A549 (cell line): ENCODE measurements around the gene TATDN3. TPM values are rescaled to one million over a fixed set of nuclear protein-coding genes. Genes with fewer than 3 reads are reported as not detected.

Experiments
- ATAC-seq, 2 experiments: fragments of 200-7000 bp in 1 of 2; fragments of >200 bp in 1 of 2; cut with Nextera tagmentation in 1 of 2; cut with Tn5 transposase in 1 of 2; 3 replicates each; pipeline versions ENCODE4 v1.8.0 to v1.9.1; 2018 to 2020; ENCODE audit warnings: mild to moderate bottlenecking in 1 of 2, moderate library complexity in 1 of 2
- CTCF ChIA-PET: fragments of 300-600 bp; sonication (Branson Sonifier 250); formaldehyde crosslinking; extraction: SDS; loops from one replicate; lab custom pipeline; 2021; ENCODE audit warnings: antibody characterized with exemption, inconsistent platforms; lab: Yijun Ruan, JAX
- POLR2A ChIA-PET: fragments of 350-600 bp; formaldehyde crosslinking; extraction: SDS; loops from one replicate; lab custom pipeline; 2021; ENCODE audit warnings: antibody characterized with exemption, inconsistent platforms; lab: Yijun Ruan, JAX
- DNase-seq, 2 experiments: peaks; one replicate each; pipeline versions ENCODE4 v3.0.0 to v3.0.0-alpha.2; 2011 to 2016; ENCODE audit warnings: low read depth in 1 of 2, low spot score in 1 of 2
- FAIRE-seq: peaks from 2 replicates; lab custom pipeline; 2011; peaks lifted over from hg19 to GRCh38; lab: Jason Lieb, UNC
- H3K27ac ChIP-seq, 2 experiments: fragments of >200 bp; sonication (Bioruptor Twin); formaldehyde crosslinking; 3 replicates each; pipeline ENCODE4 v1.5.1; 2016 to 2017
- H3K4me1 ChIP-seq: fragments of >200 bp; sonication (Bioruptor Twin); formaldehyde crosslinking; 3 replicates; pipeline ENCODE4 v1.6.1; 2016
- H3K4me2 ChIP-seq: fragments of >200 bp; sonication (Bioruptor Twin); formaldehyde crosslinking; 3 replicates; pipeline ENCODE4 v1.6.1; 2016
- H3K4me3 ChIP-seq: fragments of >200 bp; sonication (Bioruptor Twin); formaldehyde crosslinking; 3 replicates; pipeline ENCODE4 v1.5.1; 2016
- H3K9me3 ChIP-seq: fragments of >200 bp; sonication (Bioruptor Twin); formaldehyde crosslinking; 3 replicates; pipeline ENCODE4 v1.6.1; 2016
- ATOH8 ChIP-seq: fragments of 250-450 bp; sonication (Bioruptor Pico); IDR thresholded peaks from 2 replicates; pipeline ENCODE4 v1.5.0; 2020; ENCODE audit warnings: low read depth, mild to moderate bottlenecking, moderate library complexity
- BCL3 ChIP-seq: fragments of >200 bp; sonication (Bioruptor Twin); formaldehyde crosslinking; IDR thresholded peaks from 3 replicates; pipeline ENCODE4 v1.6.1; 2016
- CBX8 ChIP-seq: fragments of 200-600 bp; sonication (generic); IDR thresholded peaks from 2 replicates; pipeline ENCODE4 v1.6.1; 2016
- CHD2 ChIP-seq: fragments of 150-350 bp; IDR thresholded peaks from 2 replicates; pipeline ENCODE4 v1.6.1; 2014; ENCODE audit warnings: low read length; ENCODE audit not compliant: partially characterized antibody
- EHF ChIP-seq: fragments of 250-450 bp; sonication (Bioruptor Pico); IDR thresholded peaks from 2 replicates; pipeline ENCODE4 v1.5.0; 2020; ENCODE audit warnings: mild to moderate bottlenecking
- ELK1 ChIP-seq: fragments of 150-350 bp; IDR thresholded peaks from 2 replicates; pipeline ENCODE4 v1.6.1; 2014; ENCODE audit warnings: low read depth, mild to moderate bottlenecking, low read length
- FOSL2 ChIP-seq, 2 experiments: fragments of 450-650 bp in 1 of 2; fragments of >200 bp in 1 of 2; sonication (Bioruptor Twin) in 1 of 2; formaldehyde crosslinking; IDR thresholded peaks; 2 replicates each; pipeline versions ENCODE4 v1.5.0 to v1.6.1; 2016 to 2020; ENCODE audit warnings: mild to moderate bottlenecking in 1 of 2, moderate library complexity in 1 of 2
- FOXS1 ChIP-seq: fragments of 250-450 bp; sonication (Bioruptor Pico); IDR thresholded peaks from 2 replicates; pipeline ENCODE4 v1.5.0; 2020; ENCODE audit warnings: mild to moderate bottlenecking, moderate library complexity
- HDAC2 ChIP-seq: fragments of 200-600 bp; sonication (generic); IDR thresholded peaks from 2 replicates; pipeline ENCODE4 v1.6.1; 2016
- HEYL ChIP-seq: fragments of 250-450 bp; sonication (Bioruptor Pico); IDR thresholded peaks from 2 replicates; pipeline ENCODE4 v1.8.0; 2021; ENCODE audit warnings: mild to moderate bottlenecking, moderate library complexity
- HMGXB4 ChIP-seq: fragments of 250-450 bp; sonication (Bioruptor Pico); IDR thresholded peaks from 2 replicates; pipeline ENCODE4 v1.5.0; 2021; ENCODE audit warnings: mild to moderate bottlenecking, moderate library complexity, borderline replicate concordance
- HOXB13 ChIP-seq: fragments of 250-450 bp; sonication (Bioruptor Pico); IDR thresholded peaks from 2 replicates; pipeline ENCODE4 v1.5.0; 2020; ENCODE audit warnings: low read depth, mild to moderate bottlenecking, moderate library complexity
- JUN ChIP-seq, 2 experiments: fragments of >200 bp; sonication (Bioruptor Twin); formaldehyde crosslinking; IDR thresholded peaks; 2 replicates in 1 of 2; 3 replicates in 1 of 2; pipeline ENCODE4 v1.6.1; 2016 to 2017
- MAZ ChIP-seq: fragments of 150-350 bp; IDR thresholded peaks from 2 replicates; pipeline ENCODE4 v1.6.1; 2014; ENCODE audit warnings: antibody characterized with exemption, low read depth, low read length, borderline replicate concordance
- MYC ChIP-seq: IDR thresholded peaks from 2 replicates; pipeline ENCODE4 v1.6.1; 2012; ENCODE audit warnings: mild to moderate bottlenecking, inconsistent platforms, low read length, improper control_type of control experiment, borderline replicate concordance
- NFE2L2 ChIP-seq: fragments of 150-350 bp; conservative IDR thresholded peaks from 2 replicates; pipeline ENCODE4 v1.6.1; 2014; ENCODE audit warnings: low read length
- NR3C1 ChIP-seq: fragments of >200 bp; sonication (Bioruptor Twin); formaldehyde crosslinking; IDR thresholded peaks from 3 replicates; pipeline ENCODE4 v1.6.1; 2017
- PHF8 ChIP-seq: fragments of 200-600 bp; sonication (generic); IDR thresholded peaks from 2 replicates; pipeline ENCODE4 v1.6.1; 2016; ENCODE audit warnings: low read depth, mild to moderate bottlenecking, antibody characterized with exemption, moderate library complexity, borderline replicate concordance
- RAD21 ChIP-seq, 2 experiments: fragments of >200 bp in 1 of 2; sonication (Bioruptor Twin) in 1 of 2; formaldehyde crosslinking in 1 of 2; IDR thresholded peaks in 1 of 2; conservative IDR thresholded peaks in 1 of 2; 2 replicates in 1 of 2; 3 replicates in 1 of 2; pipeline ENCODE4 v1.6.1; 2012 to 2018; ENCODE audit warnings: inconsistent platforms in 1 of 2
- REST ChIP-seq: fragments of 200-600 bp; sonication (generic); IDR thresholded peaks from 2 replicates; pipeline ENCODE4 v1.6.1; 2016; ENCODE audit warnings: antibody characterized with exemption, mild to moderate bottlenecking, moderate library complexity
- ZFP36 ChIP-seq: fragments of 450-650 bp; IDR thresholded peaks from 2 replicates; pipeline ENCODE4 v1.6.1; 2014; ENCODE audit warnings: borderline replicate concordance; ENCODE audit not compliant: partially characterized antibody
- ZNF302 ChIP-seq: fragments of 250-450 bp; sonication (Bioruptor Pico); IDR thresholded peaks from 2 replicates; pipeline ENCODE4 v1.9.0; 2021; ENCODE audit warnings: inconsistent platforms, mild to moderate bottlenecking, moderate library complexity
- WGBS: methylation state at CpG from one replicate; pipeline ENCODE4 v1.1.6; 2017; ENCODE audit errors: missing lambda C conversion rate; 5-methylcytosine and 5-hydroxymethylcytosine counted together
- polyA plus RNA-seq, 4 experiments: library from polyadenylated mRNA; depleted of rRNA in 3 of 4; stranded (reverse); fragments of >200 nt; fragmentation: RNase III in 1 of 4; extraction: RNeasy Plus Mini Kit Qiagen cat#74134 plus additional on column Dnase treatment in 1 of 4; gene quantifications; 2 replicates in 3 of 4; 3 replicates in 1 of 4; pipeline ENCODE4 v1.2.3, GENCODE V29; 2011 to 2017

TATDN3 gene
- polyA plus RNA-seq, 2 of the 4 experiments (the other 2 are of a cell fraction), result 11.1 to 22.6 TPM

- no peak for FAIRE-seq
- ATAC-seq, result no peak
- H3K4me3 ChIP-seq, result no peak overlapping the region
- DNase-seq, result peak in 1 of 2 experiments; percentile 8
- peaks cover 9% of the 10 kb centered on the region for H3K4me1 ChIP-seq
- H3K9me3 ChIP-seq, result peaks cover 19% of the 10 kb centered on the region; the same call in 2 of the 3 replicates
- CTCF ChIA-PET, result interaction anchor here (0.6 to 2.5 kb wide), 6 partner anchors 12 to 743 kb away, joined by 3 to 14 read pairs (median 4); no protein-coding TSS in a partner anchor
- no peak for TF ChIP-seq FOXS1 (CRISPR knock-in tag)
- TF ChIP-seq FOSL2 (IDR thresholded peaks at IDR 0.05), result no peak
- no peak for TF ChIP-seq FOSL2 (CRISPR knock-in tag; IDR thresholded peaks at IDR 0.05)
- TF ChIP-seq HMGXB4 (CRISPR knock-in tag), result no peak
- no peak for TF ChIP-seq REST
- TF ChIP-seq NFE2L2, result no peak
- TF ChIP-seq HEYL (CRISPR knock-in tag), result no peak
- no peak for TF ChIP-seq CBX8
- no peak for TF ChIP-seq NR3C1
- TF ChIP-seq MYC, result no peak
- no peak for TF ChIP-seq MAZ
- no peak for TF ChIP-seq ZFP36
- no peak for TF ChIP-seq ZNF302
- TF ChIP-seq ELK1, result no peak
- no peak for TF ChIP-seq CHD2
- no peak for TF ChIP-seq EHF (CRISPR knock-in tag)
- no peak for TF ChIP-seq HOXB13
- TF ChIP-seq HDAC2, result no peak
- WGBS, result 52% methylated on average over 1 of the region's 1 CpG
- POLR2A ChIA-PET, result no interaction called here
- no peak overlapping the region for H3K4me2 ChIP-seq
- H3K27ac ChIP-seq, result no peak overlapping the region
Observed at GRCh38 chr1:212769459-212770167, 22.1 kb upstream of the TATDN3 start.

- H3K9me3 ChIP-seq, result peaks cover 19% of the 10 kb centered on the region; the same call in 2 of the 3 replicates
- ChIA-PET CTCF (interaction anchor here (1.0 to 2.2 kb wide), 5 partner anchors 10 to 224 kb away, joined by 3 to 12 read pairs (median 4); no protein-coding TSS in a partner anchor), POLR2A (no interaction called here)
- DNase-seq, result no peak
- H3K27ac ChIP-seq, result no peak overlapping the region
- no peak for ATAC-seq
- no peak for FAIRE-seq
- peaks cover 11% of the 10 kb centered on the region for H3K4me1 ChIP-seq
- no peak overlapping the region for H3K4me2 ChIP-seq
- no peak overlapping the region for H3K4me3 ChIP-seq
- TF ChIP-seq PHF8 (no peak), JUN (IDR thresholded peaks at IDR 0.05) (no peak), ATOH8 (CRISPR knock-in tag) (no peak), RAD21 (conservative IDR thresholded peaks at IDR 0.05 in 1 of 2, IDR thresholded peaks at IDR 0.05 in 1 of 2) (no peak), ELK1 (no peak), BCL3 (no peak)
Observed at GRCh38 chr1:212771341-212771740, 20.4 kb upstream of the TATDN3 start.
